HEK293 (cell line): Measurements from ENCODE around the gene OR2K2.
"Not testable (repeated sequence)": the region's sequence is repeated elsewhere in the genome, so short reads cannot be mapped to it uniquely, and the experiment has no call there.

Source experiments
- CTCF ChIA-PET: fragments of 350-600 bp; formaldehyde crosslinking; extraction: SDS; loops from one replicate; lab custom pipeline; 2021; ENCODE audit warnings: antibody characterized with exemption; lab: Yijun Ruan, JAX
- POLR2A ChIA-PET: fragments of 300-600 bp; formaldehyde crosslinking; extraction: SDS; loops from one replicate; lab custom pipeline; 2020; ENCODE audit warnings: antibody characterized with exemption, inconsistent platforms; lab: Yijun Ruan, JAX
- H3K27ac ChIP-seq: fragments of 200-500 bp; sonication (Bioruptor generic); 2 replicates; pipeline ENCODE4 v1.5.1; 2014; ENCODE audit warnings: low read depth, low read length, control low read depth, inconsistent platforms; ENCODE audit errors: extremely low read depth
- H3K36me3 ChIP-seq, 2 experiments: fragments of 200-500 bp in 1 of 2; sonication (Bioruptor generic) in 1 of 2; 1 replicate in 1 of 2; 2 replicates in 1 of 2; pipeline ENCODE4 v1.5.1; 2014 to 2017; ENCODE audit warnings: inconsistent platforms in 2 of 2, low read length in 2 of 2; ENCODE audit not compliant: control insufficient read depth in 2 of 2, insufficient read depth in 1 of 2
- H3K4me1 ChIP-seq: fragments of 200-500 bp; sonication (Bioruptor generic); 2 replicates; pipeline ENCODE4 v1.5.1; 2014; ENCODE audit warnings: mild to moderate bottlenecking, low read length, inconsistent platforms; ENCODE audit not compliant: control insufficient read depth, insufficient read depth
- H3K4me3 ChIP-seq: 2 replicates; pipeline ENCODE4 v1.5.1; 2011; ENCODE audit warnings: low read depth, mild to moderate bottlenecking, control low read depth, low read length, moderate library complexity
- H3K9me3 ChIP-seq: fragments of 200-500 bp; sonication (Bioruptor generic); 2 replicates; pipeline ENCODE4 v1.5.1; 2014; ENCODE audit warnings: low read depth, low read length, inconsistent platforms; ENCODE audit not compliant: control insufficient read depth, insufficient read depth
- FEZF1 ChIP-seq: fragments of 450-650 bp; formaldehyde crosslinking; IDR thresholded peaks from 2 replicates; pipeline ENCODE4 v1.5.1; 2016; ENCODE audit warnings: missing biosample characterization, missing genetic modification characterization
- OSR2 ChIP-seq: fragments of 450-650 bp; formaldehyde crosslinking; IDR thresholded peaks from 2 replicates; pipeline ENCODE4 v1.5.1; 2016; ENCODE audit warnings: missing biosample characterization, missing genetic modification characterization
- SCRT1 ChIP-seq: fragments of 450-650 bp; formaldehyde crosslinking; IDR thresholded peaks from 2 replicates; pipeline ENCODE4 v1.5.1; 2016; ENCODE audit warnings: missing biosample characterization, missing genetic modification characterization, borderline replicate concordance
- TCF7L2 ChIP-seq: IDR thresholded peaks from 2 replicates; pipeline ENCODE4 v1.6.1; 2011; ENCODE audit warnings: low read depth, mild to moderate bottlenecking, inconsistent platforms, low read length, moderate library complexity, borderline replicate concordance
- ZBTB8A ChIP-seq: fragments of 450-650 bp; formaldehyde crosslinking; IDR thresholded peaks from 2 replicates; pipeline ENCODE4 v1.5.1; 2016; ENCODE audit warnings: missing biosample characterization, missing genetic modification characterization
- ZFHX2 ChIP-seq: fragments of 450-650 bp; formaldehyde crosslinking; conservative IDR thresholded peaks from 2 replicates; pipeline ENCODE4 v1.5.1; 2016; ENCODE audit warnings: missing biosample characterization, missing genetic modification characterization
- ZFP37 ChIP-seq: fragments of 450-650 bp; formaldehyde crosslinking; IDR thresholded peaks from 2 replicates; pipeline ENCODE4 v1.5.1; 2016; ENCODE audit warnings: missing biosample characterization, missing genetic modification characterization
- ZFP69B ChIP-seq: fragments of 450-650 bp; formaldehyde crosslinking; IDR thresholded peaks from 2 replicates; pipeline ENCODE4 v1.5.1; 2016; ENCODE audit warnings: missing biosample characterization, missing genetic modification characterization
- ZNF132 ChIP-seq: fragments of 450-650 bp; formaldehyde crosslinking; IDR thresholded peaks from 2 replicates; pipeline ENCODE4 v1.5.1; 2017; ENCODE audit warnings: missing biosample characterization, missing genetic modification characterization, borderline replicate concordance
- ZNF248 ChIP-seq: fragments of 450-650 bp; formaldehyde crosslinking; IDR thresholded peaks from 2 replicates; pipeline ENCODE4 v1.5.1; 2017; ENCODE audit warnings: missing biosample characterization, missing genetic modification characterization
- ZNF366 ChIP-seq: fragments of 450-650 bp; formaldehyde crosslinking; conservative IDR thresholded peaks from 2 replicates; pipeline ENCODE4 v1.5.1; 2016; ENCODE audit warnings: missing biosample characterization, missing genetic modification characterization
- ZNF37A ChIP-seq: fragments of 450-650 bp; IDR thresholded peaks from 2 replicates; pipeline ENCODE4 v1.5.1; 2018; ENCODE audit warnings: missing biosample characterization, missing genetic modification characterization
- ZNF501 ChIP-seq: fragments of 450-650 bp; formaldehyde crosslinking; IDR thresholded peaks from 2 replicates; pipeline ENCODE4 v1.5.1; 2016; ENCODE audit warnings: missing biosample characterization, missing genetic modification characterization
- ZNF521 ChIP-seq: fragments of 450-650 bp; formaldehyde crosslinking; IDR thresholded peaks from 2 replicates; pipeline ENCODE4 v1.5.1; 2017; ENCODE audit warnings: missing biosample characterization, mild to moderate bottlenecking, missing genetic modification characterization
- ZNF558 ChIP-seq: fragments of 450-650 bp; formaldehyde crosslinking; IDR thresholded peaks from 2 replicates; pipeline ENCODE4 v1.5.1; 2016; ENCODE audit warnings: missing biosample characterization, missing genetic modification characterization
- ZNF560 ChIP-seq: fragments of 450-650 bp; formaldehyde crosslinking; IDR thresholded peaks from 2 replicates; pipeline ENCODE4 v1.5.1; 2017; ENCODE audit warnings: missing biosample characterization, missing genetic modification characterization, borderline replicate concordance
- ZNF571 ChIP-seq: fragments of 450-650 bp; formaldehyde crosslinking; IDR thresholded peaks from 2 replicates; pipeline ENCODE4 v1.5.0; 2017; ENCODE audit warnings: missing biosample characterization, missing genetic modification characterization
- ZNF623 ChIP-seq: fragments of 450-650 bp; formaldehyde crosslinking; IDR thresholded peaks from 2 replicates; pipeline ENCODE4 v1.5.1; 2016; ENCODE audit warnings: missing biosample characterization, missing genetic modification characterization
- ZNF654 ChIP-seq: fragments of 450-650 bp; formaldehyde crosslinking; IDR thresholded peaks from 2 replicates; pipeline ENCODE4 v1.5.1; 2016; ENCODE audit warnings: low read depth, missing biosample characterization, missing genetic modification characterization
- ZNF660 ChIP-seq: fragments of 450-650 bp; IDR thresholded peaks from 2 replicates; pipeline ENCODE4 v1.5.1; 2018; ENCODE audit warnings: missing biosample characterization, mild to moderate bottlenecking, missing genetic modification characterization
- ZNF830 ChIP-seq: fragments of 450-650 bp; IDR thresholded peaks from 2 replicates; pipeline ENCODE4 v1.5.0; 2018; ENCODE audit warnings: missing biosample characterization, missing genetic modification characterization, low read depth, mild to moderate bottlenecking, moderate library complexity
- ZNF843 ChIP-seq: fragments of 450-650 bp; formaldehyde crosslinking; IDR thresholded peaks from 2 replicates; pipeline ENCODE4 v1.5.1; 2016; ENCODE audit warnings: missing biosample characterization, missing genetic modification characterization
- TF ChIP-seq, protein P1 (sequence below): fragments of 450-650 bp; formaldehyde crosslinking; IDR thresholded peaks from 2 replicates; pipeline ENCODE4 v1.5.1; 2016; ENCODE audit warnings: missing biosample characterization, missing genetic modification characterization
- TF ChIP-seq, protein P2 (sequence below): fragments of 450-650 bp; formaldehyde crosslinking; IDR thresholded peaks from 2 replicates; pipeline ENCODE4 v1.5.1; 2016; ENCODE audit warnings: missing biosample characterization, missing genetic modification characterization, borderline replicate concordance

OR2K2 gene

DNA sequence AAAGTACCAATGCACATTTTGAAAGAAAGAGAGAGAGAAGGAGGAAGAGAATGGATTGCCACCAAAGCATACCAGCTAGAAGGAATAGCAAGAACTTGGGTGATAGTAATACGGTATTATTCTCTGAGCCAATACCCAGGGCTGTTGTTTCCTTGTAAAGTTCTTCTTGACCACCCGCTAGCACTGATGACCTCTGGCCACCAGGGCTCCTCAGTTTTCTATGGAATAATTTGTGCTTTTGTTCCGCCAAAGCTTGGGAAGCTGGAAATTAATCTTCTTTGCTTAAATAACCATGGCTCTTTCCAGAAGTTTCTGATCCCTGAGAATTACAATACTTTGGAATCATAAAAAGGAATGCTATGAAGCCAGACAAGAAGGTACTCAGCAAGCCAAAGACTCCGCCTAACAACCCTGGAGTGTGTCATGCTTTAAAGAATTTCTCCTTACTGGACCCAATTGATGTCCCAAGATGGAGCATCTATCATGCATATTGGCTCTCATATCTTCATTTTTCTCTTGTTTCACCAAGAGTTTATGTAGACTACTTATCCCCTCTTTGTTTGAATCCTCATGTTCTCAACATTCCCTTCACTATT lies 29.8 kb downstream of the OR2K2 start:
- Histone ChIP-seq H3K4me1 (no peaks in the 10 kb centered on the region), H3K36me3 (no peaks in the 10 kb centered on the region), H3K9me3 (no peaks in the 10 kb centered on the region), H3K4me3 (no peak overlapping the region), H3K27ac (no peak overlapping the region)
- ChIA-PET POLR2A (no interaction called here), CTCF (interaction anchor here (0.6 to 1.3 kb wide), 8 partner anchors 110 to 1117 kb away, joined by 3 to 6 read pairs (median 4); no protein-coding TSS in a partner anchor)
- TF ChIP-seq FEZF1 (no peak), ZNF501 (tag by site-specific recombination) (no peak), ZNF248 (tag by site-specific recombination) (no peak), ZNF623 (tag by site-specific recombination) (no peak), ZNF830 (tag by site-specific recombination) (no peak), ZNF132 (tag by site-specific recombination) (no peak)

DNA sequence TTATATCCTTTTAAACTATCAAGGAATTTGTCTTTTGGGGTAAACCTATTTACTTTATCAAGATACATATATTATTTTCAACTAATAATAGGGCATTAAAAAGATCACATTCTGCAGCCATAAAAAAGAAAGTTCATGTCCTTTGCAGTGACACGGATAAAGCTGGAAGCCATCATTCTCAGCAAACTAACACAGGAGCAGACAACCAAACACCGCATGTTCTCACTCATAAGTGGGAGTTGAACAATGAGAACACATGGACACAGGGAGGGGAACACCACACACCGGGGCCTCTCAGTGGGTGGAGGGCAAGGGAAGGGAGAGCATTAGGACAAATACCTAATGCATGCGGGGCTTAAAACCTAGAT lies 30.4 kb downstream of the OR2K2 start:
- POLR2A ChIA-PET, H3K27ac ChIP-seq, H3K4me3 ChIP-seq, H3K9me3 ChIP-seq, H3K4me1 ChIP-seq, H3K36me3 ChIP-seq: not testable (repeated sequence)
- TF ChIP-seq ZFHX2 (tag by site-specific recombination) = 0 out of 2 replicates have a peak, but pooled peaks have one; percentile 6
- CTCF ChIA-PET = interaction anchor here (0.6 to 1.4 kb wide), 9 partner anchors 109 to 1116 kb away, joined by 3 to 6 read pairs (median 4); partner anchors contain the start of gene LPAR1

DNA sequence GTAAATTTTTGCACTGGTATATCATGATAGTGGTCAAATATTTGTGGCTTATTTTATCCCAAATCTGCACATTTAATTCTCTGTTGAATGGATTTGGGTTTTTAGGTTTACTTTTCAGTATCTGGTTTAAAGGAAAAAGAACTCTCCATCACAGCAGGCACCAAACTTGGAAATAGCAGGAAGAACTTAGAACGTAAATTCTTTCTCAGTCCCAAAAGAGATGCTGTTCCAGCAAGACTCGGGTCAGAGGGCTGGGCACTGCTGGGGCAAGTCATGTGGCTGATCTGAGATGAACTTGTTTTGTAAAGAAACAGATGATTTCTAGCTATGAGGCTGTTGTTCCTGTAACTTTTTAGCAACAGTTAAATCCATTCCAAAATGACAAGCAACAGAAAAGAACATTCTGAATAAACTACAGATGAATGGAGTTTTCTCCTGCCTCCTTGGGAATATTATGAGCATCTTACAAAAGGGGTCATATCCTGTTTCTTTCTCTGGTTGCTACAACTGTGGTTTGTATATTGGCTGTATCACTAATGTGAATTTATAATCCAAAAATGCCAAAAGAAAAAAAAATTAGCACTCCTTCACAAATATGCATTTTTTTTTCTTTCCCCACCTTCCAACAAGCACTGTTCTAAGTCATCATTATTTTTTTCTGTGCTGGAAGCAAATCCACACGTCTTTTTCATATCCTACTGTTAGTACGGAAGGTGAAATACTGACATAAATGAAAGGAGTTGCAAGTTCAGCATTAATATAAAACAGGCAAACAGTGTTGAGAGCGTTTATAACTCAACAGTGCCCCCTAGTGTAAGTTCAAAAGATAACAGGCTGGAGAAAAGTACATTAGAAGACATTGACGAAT lies 31.1 kb downstream of the OR2K2 start:
- no peaks in the 10 kb centered on the region for H3K4me1 ChIP-seq
- H3K36me3 ChIP-seq = no peaks in the 10 kb centered on the region
- no peaks in the 10 kb centered on the region for H3K9me3 ChIP-seq
- POLR2A ChIA-PET = no interaction called here
- H3K4me3 ChIP-seq = no peak overlapping the region
- no peak overlapping the region for H3K27ac ChIP-seq
- CTCF ChIA-PET = interaction anchor here (0.5 to 1.4 kb wide), 19 partner anchors 18 to 1116 kb away, joined by 3 to 6 read pairs (median 3); partner anchors contain the start of gene LPAR1
- TF ChIP-seq ZFP37 (tag by site-specific recombination) = no peak
- TF ChIP-seq, protein P1, sequence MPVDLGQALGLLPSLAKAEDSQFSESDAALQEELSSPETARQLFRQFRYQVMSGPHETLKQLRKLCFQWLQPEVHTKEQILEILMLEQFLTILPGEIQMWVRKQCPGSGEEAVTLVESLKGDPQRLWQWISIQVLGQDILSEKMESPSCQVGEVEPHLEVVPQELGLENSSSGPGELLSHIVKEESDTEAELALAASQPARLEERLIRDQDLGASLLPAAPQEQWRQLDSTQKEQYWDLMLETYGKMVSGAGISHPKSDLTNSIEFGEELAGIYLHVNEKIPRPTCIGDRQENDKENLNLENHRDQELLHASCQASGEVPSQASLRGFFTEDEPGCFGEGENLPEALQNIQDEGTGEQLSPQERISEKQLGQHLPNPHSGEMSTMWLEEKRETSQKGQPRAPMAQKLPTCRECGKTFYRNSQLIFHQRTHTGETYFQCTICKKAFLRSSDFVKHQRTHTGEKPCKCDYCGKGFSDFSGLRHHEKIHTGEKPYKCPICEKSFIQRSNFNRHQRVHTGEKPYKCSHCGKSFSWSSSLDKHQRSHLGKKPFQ (tag by site-specific recombination) = no peak
- TF ChIP-seq, protein P2, sequence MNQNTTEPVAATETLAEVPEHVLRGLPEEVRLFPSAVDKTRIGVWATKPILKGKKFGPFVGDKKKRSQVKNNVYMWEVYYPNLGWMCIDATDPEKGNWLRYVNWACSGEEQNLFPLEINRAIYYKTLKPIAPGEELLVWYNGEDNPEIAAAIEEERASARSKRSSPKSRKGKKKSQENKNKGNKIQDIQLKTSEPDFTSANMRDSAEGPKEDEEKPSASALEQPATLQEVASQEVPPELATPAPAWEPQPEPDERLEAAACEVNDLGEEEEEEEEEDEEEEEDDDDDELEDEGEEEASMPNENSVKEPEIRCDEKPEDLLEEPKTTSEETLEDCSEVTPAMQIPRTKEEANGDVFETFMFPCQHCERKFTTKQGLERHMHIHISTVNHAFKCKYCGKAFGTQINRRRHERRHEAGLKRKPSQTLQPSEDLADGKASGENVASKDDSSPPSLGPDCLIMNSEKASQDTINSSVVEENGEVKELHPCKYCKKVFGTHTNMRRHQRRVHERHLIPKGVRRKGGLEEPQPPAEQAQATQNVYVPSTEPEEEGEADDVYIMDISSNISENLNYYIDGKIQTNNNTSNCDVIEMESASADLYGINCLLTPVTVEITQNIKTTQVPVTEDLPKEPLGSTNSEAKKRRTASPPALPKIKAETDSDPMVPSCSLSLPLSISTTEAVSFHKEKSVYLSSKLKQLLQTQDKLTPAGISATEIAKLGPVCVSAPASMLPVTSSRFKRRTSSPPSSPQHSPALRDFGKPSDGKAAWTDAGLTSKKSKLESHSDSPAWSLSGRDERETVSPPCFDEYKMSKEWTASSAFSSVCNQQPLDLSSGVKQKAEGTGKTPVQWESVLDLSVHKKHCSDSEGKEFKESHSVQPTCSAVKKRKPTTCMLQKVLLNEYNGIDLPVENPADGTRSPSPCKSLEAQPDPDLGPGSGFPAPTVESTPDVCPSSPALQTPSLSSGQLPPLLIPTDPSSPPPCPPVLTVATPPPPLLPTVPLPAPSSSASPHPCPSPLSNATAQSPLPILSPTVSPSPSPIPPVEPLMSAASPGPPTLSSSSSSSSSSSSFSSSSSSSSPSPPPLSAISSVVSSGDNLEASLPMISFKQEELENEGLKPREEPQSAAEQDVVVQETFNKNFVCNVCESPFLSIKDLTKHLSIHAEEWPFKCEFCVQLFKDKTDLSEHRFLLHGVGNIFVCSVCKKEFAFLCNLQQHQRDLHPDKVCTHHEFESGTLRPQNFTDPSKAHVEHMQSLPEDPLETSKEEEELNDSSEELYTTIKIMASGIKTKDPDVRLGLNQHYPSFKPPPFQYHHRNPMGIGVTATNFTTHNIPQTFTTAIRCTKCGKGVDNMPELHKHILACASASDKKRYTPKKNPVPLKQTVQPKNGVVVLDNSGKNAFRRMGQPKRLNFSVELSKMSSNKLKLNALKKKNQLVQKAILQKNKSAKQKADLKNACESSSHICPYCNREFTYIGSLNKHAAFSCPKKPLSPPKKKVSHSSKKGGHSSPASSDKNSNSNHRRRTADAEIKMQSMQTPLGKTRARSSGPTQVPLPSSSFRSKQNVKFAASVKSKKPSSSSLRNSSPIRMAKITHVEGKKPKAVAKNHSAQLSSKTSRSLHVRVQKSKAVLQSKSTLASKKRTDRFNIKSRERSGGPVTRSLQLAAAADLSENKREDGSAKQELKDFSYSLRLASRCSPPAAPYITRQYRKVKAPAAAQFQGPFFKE (tag by site-specific recombination) = no peak
- no peak for TF ChIP-seq ZNF571 (tag by site-specific recombination)
- TF ChIP-seq TCF7L2 = no peak
- TF ChIP-seq ZNF37A = no peak
- no peak for TF ChIP-seq ZNF843 (tag by site-specific recombination)
- 0 out of 2 replicates have a peak, but pooled peaks have one; percentile 24 for TF ChIP-seq ZNF558 (tag by site-specific recombination)
- 0 out of 2 replicates have a peak, but pooled peaks have one; percentile 40 for TF ChIP-seq ZNF660 (tag by site-specific recombination)
- no peak for TF ChIP-seq ZNF521 (tag by site-specific recombination)
- TF ChIP-seq ZBTB8A (tag by site-specific recombination) = no peak
- TF ChIP-seq ZNF560 (tag by site-specific recombination) = no peak
- TF ChIP-seq OSR2 (tag by site-specific recombination) = no peak
- TF ChIP-seq ZNF654 (tag by site-specific recombination) = peak; percentile 78
- TF ChIP-seq ZNF366 (tag by site-specific recombination) = no peak
- no peak for TF ChIP-seq ZFP69B
- TF ChIP-seq SCRT1 (tag by site-specific recombination) = no peak
